A673 (cell line): Measurements from ENCODE around the gene COQ8A.

Source experiments
- EZH2 ChIP-seq: fragments of 200-600 bp; sonication (generic); IDR thresholded peaks from 2 replicates; pipeline ENCODE4 v1.6.1; 2017; ENCODE audit warnings: borderline replicate concordance, low read depth, mild to moderate bottlenecking, mixed read lengths, antibody characterized with exemption, low read length; ENCODE audit not compliant: poor library complexity, severe bottlenecking
- TF ChIP-seq, protein P1 (sequence below): fragments of 300-800, 200-600 bp; sonication (generic); conservative IDR thresholded peaks from 2 replicates; pipeline ENCODE4 v1.5.1; 2017; ENCODE audit warnings: low read depth, mild to moderate bottlenecking, antibody characterized with exemption, low read length, moderate library complexity, mixed read lengths

- TF ChIP-seq, protein P1, sequence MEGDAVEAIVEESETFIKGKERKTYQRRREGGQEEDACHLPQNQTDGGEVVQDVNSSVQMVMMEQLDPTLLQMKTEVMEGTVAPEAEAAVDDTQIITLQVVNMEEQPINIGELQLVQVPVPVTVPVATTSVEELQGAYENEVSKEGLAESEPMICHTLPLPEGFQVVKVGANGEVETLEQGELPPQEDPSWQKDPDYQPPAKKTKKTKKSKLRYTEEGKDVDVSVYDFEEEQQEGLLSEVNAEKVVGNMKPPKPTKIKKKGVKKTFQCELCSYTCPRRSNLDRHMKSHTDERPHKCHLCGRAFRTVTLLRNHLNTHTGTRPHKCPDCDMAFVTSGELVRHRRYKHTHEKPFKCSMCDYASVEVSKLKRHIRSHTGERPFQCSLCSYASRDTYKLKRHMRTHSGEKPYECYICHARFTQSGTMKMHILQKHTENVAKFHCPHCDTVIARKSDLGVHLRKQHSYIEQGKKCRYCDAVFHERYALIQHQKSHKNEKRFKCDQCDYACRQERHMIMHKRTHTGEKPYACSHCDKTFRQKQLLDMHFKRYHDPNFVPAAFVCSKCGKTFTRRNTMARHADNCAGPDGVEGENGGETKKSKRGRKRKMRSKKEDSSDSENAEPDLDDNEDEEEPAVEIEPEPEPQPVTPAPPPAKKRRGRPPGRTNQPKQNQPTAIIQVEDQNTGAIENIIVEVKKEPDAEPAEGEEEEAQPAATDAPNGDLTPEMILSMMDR, result no peak
- no peak for TF ChIP-seq EZH2
Observed at GRCh38 chr1:226940806-226941067, 643 bp downstream of the COQ8A start.
